Stimulated activated CD4-positive, alpha-beta T cell treated with anti-CD3 and anti-CD28 coated beads, Interleukin-2, amount 100 ng/mL, for 48 hours (primary cell): ENCODE data around the gene SLC2A11.
"Not testable (repeated sequence)": the region's sequence is repeated elsewhere in the genome, so short reads cannot be mapped to it uniquely, and the experiment has no call there.

Experiments used
- DNase-seq, 2 donors: peaks; one replicate each; pipeline ENCODE4 v3.0.0-alpha.2; 2020

SLC2A11 gene

DNA sequence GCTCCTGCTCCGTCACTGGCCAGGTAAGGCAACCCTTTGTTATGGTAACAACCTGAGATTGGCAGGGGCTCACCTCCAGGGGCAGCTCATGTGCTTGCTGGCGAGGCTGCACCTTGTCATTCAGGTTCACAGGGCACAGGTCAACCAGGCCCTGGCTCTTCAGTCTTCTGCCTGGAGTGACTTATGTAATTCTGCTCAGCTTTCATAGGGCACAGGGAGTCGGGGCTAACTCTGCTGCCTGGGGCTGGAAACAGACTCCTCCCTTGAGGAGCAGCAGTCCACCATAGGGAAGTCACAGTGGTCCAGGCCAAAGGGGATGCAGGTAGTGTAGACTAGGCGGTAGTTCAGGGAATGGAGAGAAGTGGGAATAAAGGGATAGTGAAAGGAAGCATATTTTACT, 35.0 kb downstream of the SLC2A11 start:
- no peak for DNase-seq

DNA sequence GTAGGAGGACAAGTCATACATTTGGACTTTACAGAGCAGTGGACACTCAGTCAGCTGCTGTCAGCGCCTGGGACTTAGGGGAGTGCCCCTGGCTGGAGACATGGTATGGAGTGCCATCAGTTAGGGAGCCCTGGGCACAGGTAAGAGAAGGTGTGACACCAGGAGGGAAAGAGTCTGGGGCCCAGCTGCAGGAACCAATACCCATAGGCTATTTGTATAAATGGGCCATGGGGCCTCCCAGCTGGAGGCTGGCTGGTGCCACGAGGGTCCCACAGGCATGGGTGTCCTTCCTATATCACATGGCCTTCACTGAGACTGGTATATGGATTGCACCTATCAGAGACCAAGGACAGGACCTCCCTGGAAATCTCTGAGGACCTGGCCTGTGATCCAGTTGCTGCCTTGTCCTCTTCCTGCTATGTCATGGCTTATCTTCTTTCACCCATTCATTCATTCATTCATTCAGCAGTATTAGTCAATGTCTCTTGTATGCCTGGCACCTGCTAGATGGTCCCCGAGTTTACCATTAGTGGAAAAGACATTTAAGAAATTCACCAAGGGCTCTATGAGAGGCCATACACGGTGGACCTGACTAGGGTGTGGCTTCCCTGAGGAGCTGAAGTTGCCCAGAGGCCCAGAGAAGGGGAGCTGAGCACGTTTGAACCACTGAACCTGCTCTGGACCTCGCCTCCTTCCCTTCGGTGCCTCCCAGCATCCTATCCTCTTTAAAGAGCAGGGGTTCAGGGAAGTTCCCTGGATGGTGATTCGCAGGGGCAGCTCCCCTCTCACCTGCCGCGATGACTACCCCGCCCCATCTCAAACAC, 35.7 kb downstream of the SLC2A11 start:
- DNase-seq: no peak

DNA sequence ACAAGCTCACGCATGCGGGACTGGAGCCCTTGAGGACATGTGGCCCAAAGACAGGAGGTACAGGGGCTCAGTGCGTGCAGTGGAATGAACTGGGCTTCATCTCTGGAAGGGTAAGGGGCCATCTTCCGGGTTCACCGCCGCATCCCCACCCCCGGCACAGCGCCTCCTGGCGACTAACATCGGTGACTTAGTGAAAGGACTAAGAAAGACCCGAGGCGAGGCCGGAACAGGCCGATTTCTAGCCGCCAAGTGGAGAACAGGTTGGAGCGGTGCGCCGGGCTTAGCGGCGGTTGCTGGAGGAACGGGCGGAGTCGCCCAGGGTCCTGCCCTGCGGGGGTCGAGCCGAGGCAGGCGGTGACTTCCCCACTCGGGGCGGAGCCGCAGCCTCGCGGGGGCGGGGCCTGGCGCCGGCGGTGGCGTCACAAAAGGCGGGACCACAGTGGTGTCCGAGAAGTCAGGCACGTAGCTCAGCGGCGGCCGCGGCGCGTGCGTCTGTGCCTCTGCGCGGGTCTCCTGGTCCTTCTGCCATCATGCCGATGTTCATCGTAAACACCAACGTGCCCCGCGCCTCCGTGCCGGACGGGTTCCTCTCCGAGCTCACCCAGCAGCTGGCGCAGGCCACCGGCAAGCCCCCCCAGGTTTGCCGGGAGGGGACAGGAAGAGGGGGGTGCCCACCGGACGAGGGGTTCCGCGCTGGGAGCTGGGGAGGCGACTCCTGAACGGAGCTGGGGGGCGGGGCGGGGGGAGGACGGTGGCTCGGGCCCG, 36.5 kb downstream of the SLC2A11 start, which contains the start of gene MIF:
Gene MIF, plus strand, starts transcription at position 439 of the 765 bp plus-strand sequence. Its CDS starts 92 bp downstream, at position 531.
- DNase-seq: peak; percentile 98 to 99

DNA sequence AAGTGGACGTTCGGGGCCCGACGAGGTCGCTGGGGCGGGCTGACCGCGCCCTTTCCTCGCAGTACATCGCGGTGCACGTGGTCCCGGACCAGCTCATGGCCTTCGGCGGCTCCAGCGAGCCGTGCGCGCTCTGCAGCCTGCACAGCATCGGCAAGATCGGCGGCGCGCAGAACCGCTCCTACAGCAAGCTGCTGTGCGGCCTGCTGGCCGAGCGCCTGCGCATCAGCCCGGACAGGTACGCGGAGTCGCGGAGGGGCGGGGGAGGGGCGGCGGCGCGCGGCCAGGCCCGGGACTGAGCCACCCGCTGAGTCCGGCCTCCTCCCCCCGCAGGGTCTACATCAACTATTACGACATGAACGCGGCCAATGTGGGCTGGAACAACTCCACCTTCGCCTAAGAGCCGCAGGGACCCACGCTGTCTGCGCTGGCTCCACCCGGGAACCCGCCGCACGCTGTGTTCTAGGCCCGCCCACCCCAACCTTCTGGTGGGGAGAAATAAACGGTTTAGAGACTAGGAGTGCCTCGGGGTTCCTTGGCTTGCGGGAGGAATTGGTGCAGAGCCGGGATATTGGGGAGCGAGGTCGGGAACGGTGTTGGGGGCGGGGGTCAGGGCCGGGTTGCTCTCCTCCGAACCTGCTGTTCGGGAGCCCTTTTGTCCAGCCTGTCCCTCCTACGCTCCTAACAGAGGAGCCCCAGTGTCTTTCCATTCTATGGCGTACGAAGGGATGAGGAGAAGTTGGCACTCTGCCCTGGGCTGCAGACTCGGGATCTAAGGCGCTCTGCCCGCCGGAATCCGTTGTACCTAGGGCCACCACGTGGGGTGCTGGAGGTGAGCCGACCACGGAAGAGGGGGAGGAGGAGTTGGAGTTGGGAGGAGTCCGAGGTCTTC, 37.3 kb downstream of the SLC2A11 start:
- peak; percentile 67 to 73 for DNase-seq

DNA sequence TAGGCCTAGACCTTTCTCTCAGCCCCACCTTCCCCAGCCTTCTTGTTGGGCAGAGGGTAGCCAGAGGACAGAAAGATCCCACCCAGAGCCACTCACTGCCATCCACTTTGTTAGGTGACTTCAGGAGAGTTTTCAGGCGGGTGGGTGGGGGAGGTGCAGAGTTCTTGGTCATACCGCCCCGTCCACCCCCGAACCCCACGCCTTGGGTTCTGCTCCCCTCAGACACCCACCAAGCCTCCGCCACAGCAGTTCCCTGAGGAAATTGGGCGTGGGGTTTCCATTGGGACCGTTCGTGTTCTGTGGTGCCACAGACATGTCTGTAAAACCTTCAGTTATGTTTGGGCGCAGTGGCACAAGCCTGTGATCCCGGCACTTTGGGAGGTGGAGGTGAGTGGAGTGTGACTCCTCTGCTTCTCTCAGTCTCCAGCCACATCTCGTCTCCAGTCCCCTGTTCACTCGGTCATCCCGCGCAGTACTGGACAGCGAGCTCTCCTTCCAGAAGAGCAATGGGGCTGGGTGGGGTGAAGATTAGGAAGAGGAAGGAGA, 38.0 kb downstream of the SLC2A11 start:
- DNase-seq: no peak

DNA sequence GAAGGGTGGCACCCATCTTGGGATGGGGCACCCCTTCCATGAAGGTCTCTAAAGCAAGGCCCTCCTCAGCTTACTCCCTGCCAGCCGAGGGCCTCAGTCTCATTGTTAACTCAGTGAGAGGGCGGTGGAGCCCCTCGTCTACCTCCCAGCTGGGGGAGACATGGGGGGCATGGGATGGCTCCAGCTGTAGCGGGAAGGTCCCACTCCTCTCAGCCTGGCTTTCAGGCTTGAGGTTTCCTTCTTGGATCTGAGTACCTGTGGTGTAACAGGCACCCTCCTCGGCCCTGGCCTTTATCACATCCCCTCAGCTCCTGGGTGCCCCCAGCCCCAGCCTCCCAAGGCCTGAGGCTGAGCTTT, 38.5 kb downstream of the SLC2A11 start:
- no peak for DNase-seq

DNA sequence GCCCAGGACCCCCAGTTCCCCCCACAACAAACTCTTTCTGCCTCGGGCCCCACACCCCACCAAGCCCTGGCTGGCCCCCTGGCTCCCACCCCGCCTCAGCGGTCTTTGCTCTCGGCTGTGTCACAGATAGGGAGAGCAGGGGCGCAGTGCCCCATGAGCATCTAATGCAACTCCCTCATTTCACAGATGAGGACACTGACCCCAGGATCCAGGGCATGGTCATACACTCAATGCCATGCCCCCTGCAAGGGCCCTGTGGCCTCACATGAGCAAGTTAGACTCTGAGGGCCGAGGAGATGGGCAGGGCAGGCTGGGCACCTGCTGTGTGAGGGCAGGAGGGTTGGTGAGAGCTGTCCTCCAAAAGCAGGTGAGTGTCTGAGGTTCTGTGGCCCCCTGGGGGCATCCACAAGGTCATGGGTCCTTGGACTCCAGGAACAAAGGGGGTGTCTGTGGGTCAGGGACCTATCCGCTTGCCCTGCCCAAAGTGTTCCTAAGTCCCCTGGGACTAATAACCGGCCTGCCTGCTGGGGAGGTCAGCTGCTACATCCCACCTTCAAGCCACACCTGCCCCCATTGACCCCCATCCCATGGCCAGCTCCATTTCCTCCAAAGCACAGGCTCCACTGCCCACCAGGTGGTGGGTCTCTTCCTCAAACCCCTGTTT, 39.0 kb downstream of the SLC2A11 start:
- no peak for DNase-seq

DNA sequence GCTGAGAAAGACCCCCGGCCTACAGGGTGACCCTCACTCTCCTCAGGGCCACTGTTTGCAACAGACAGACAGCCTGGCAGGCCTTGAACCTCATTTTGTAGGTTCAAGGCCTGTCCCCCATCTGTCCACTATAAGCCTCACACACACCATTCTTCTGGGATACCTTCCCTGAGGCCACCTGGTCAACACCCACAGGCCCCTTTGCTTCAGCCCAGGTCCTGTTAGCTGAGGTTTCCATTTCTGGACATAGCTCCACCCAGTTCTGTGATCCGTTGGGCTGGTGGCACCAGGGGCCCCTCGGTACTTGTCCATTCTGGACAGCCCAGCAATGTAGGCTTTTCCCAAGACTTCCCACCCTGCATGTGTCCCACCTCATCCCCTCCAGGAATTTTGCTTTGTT, 39.6 kb downstream of the SLC2A11 start:
- no peak for DNase-seq

DNA sequence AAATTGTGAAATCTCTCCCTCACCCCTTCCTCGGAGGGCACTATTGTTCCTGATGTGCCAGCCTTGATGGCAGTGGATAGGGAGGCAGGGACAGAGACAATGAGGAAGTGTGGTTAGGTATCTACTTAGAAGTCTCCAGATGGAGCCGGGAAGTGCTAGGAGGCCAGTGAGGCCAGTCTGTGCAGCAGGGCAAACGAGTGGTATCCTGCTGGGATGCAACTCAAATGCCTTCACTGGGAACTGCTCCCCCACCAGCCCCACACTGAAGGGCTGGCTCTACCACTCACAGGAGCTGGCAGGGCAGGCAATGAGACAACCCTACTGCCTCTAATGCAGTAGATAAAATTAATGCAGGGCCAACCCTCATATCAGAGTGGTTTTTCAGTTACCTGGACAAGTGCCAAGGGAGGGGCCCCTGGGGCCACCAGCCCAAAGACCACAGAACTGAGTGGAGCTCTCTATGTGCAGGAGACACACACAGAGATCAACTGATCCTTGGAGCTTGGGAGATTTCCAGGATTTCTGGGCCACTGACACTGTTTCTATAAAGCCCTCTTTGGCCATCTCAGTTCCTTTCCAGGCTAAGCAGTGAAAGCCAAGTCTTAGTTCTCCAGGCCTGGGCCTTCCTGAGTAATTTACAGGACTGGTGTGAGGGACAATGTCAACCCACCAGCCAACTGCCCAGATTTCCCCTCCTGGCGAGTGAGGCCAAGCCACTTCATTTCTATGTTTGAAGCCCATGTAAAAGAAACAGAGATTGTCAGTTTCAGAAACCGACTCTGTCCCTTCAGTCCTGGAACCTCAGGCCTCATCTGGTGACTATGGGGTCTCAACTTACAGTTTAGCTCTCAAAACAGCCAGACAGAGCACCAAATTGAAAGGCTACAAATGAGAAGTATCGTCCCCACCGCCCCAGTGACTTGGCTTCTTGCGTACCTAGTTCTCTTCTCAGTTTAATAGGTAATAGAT, 40.6 kb downstream of the SLC2A11 start:
- no peak for DNase-seq

DNA sequence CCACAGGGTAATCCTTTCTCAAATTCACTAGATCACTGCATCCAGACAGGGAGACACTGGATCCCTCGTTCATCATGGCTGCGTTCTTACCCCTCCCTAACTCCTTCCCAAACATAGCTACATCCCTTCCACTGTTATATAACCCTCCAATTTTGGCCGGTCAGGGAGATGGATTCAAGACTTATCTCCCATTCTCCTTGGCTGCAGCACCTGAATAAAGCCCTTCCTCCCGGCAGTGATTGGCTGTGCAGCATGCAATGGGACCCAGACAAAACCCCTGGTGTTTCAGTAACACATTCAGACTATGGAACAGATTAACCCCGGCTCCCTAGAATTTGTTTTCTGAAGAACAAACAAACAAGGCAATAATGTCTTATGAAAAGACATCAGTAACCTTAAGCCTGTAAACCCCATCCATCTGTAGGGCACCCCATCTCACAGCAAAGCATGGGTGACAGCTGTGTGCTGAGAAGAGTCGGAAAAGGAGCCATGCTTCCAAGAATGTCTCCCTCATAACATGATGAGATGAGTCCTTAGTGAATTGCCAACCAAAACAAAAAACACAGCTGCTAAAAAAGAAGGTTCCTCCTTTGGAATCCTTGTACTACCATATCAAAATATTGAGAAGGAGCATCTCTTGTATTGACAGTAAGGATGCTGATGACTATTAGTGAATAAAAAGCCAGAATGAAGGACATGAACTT, 41.5 kb downstream of the SLC2A11 start:
- no peak for DNase-seq

DNA sequence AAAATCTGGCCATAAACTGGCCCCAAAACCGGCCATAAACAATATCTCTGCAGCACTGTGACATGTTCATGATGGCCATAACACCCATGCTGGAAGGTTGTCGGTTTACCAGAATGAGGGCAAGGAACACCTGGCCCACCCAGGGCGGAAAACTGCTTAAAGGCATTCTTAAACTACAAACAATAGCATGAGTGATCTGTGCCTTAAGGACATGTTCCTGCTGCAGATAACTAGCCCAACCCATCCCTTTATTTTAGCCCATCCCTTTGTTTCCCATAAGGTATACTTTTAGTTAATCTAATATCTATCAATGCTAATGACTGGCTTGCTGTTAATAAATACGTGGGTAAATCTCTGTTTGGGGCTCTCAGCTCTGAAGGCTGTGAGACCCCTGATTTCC, 42.6 kb downstream of the SLC2A11 start:
- not testable (repeated sequence) for DNase-seq

DNA sequence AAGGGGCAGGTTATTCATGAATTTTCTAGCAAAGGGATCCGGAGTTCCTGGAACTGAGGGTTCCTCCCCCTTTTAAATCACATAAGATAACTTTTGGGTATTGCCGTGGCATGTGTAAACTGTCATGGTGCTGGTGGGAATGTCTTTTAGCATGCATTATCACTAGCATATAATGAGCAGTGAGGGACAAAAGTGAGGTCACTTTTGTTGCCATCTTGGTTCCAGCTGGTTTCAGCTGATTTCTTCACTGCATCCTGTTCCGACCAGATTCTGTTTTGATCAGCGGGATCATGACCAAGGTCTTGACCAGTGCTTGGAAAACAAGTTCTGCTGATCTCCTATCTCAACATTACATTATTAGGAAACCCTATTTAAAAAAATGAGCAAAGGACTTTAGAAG, 43.9 kb downstream of the SLC2A11 start:
- DNase-seq: no peak

DNA sequence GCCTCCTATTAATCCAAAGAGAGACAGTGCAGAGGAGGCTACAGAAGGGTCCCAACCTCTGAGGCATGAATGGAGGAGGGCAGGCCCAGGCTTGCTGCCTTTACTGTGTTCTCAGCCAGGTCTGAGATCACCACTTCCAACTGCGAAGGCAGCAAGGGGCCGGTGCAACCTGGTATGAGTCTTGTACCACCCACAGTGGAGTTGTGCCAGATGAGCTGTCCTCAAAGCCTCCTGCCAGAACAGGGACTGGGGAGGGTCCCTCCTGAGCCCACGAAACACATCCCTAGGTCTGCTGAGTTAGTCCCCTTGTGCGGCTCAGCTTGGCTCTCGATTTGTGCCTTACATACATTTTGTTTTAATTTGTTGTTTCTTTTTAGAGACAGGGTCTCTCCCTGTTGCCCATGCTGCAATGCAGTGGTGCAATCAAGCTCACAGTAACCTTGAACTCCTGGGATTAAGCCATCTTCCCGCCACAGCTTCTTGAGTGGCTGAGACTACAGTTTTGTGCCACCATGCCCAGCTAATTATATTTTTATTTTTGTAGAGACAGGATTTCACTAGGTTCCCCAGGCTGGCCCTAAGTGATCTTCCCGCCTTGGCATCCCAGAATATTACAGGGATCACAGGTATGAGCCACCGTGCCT, 45.8 kb downstream of the SLC2A11 start:
- no peak for DNase-seq

DNA sequence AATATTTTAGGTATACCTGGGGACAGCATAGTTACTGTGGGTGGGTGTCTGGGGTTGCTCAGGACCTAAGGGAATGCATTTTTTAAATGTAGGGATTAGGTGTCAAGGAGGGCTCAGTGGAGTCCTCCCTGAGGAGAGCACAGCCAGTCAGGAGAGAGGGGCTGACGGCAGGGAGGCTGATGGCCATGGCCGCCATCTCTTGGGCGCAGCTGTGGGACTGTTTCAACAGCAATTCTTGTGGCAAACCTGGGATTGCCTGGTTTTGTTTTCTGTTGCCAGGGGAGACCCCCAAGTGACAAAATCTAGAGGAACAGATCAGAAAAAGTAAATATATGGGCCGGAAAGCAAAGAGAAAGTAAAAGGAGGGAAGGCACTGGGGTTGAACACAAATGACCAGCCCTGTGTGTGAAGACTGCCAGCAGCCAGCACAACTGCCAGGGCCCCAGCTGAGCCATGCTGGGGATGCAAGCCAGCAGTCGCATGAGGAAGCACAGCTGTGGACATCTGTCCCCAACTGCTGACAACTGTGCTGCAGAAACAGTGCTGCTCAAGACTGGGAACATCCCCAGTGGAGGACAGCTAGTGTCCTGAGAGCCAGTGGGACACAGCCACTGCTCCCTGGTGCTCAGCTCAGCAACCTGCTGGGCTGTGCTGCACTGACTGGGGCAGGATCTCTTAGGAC, 47.0 kb downstream of the SLC2A11 start:
- DNase-seq: no peak

DNA sequence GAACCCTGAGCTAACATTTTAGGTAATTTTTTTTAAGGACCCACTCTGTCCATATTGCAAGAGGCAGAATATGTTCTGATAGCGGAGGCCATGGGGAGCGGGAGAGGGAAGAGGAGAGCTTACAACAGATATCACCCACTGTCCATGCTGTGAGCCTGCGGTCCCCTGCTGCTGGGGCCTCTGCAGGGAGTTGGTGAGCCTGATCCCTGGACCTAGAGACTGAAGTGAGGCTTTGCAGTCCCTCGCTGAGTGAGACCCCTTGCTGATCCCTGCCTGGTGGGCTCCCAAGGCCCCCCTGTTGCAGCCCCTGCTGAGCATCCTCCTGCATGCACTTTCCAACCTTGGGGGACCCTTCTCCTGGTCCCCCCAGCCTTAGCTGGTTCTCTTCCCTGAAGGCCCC, 49.0 kb downstream of the SLC2A11 start:
- DNase-seq: no peak

DNA sequence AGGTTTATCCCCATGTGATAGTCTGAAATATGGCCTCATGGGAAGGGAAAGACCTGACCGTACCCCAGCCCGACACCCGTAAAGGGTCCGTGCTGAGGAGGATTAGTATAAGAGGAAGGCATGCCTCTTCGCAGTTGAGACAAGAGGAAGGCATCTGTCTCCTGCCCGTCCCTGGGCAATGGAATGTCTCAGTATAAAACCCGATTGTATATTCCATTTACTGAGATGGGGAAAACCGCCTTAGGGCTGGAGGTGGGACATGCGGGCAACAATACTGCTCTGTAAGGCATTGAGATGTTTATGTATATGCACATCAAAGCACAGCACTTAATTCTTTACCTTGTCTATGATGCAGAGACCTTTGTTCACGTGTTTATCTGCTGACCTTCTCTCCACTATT, 49.7 kb downstream of the SLC2A11 start:
- not testable (repeated sequence) for DNase-seq

DNA sequence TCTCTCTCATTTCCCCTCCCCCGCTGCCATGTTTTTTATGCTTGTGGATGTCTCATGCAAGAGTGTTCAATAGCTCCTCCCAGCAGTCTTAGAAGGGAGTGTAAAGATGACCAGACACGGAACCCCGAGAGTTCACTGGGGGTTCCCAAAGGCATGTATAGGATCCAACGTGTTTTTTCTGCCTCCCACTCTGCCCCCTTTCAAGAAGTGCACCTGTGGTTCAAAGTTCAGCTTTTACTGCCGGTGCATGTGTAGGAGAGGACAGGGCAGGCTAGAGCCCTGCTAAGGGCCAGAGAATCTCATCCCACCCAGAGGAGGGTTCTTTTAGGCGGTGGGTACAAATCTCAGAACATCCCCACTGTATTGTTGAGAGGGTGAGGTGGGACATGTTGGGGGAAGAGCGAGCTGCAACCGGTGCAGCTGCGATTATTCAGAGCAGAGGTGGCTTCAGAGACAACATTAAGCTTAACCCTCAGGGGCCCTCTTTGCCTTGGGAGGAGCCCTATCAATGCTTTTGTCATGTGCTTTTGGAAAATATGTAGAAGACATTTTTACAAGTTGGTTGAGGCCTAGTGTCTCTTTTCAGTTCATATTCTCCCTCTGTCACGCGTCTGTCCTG, 51.0 kb downstream of the SLC2A11 start:
- no peak for DNase-seq

DNA sequence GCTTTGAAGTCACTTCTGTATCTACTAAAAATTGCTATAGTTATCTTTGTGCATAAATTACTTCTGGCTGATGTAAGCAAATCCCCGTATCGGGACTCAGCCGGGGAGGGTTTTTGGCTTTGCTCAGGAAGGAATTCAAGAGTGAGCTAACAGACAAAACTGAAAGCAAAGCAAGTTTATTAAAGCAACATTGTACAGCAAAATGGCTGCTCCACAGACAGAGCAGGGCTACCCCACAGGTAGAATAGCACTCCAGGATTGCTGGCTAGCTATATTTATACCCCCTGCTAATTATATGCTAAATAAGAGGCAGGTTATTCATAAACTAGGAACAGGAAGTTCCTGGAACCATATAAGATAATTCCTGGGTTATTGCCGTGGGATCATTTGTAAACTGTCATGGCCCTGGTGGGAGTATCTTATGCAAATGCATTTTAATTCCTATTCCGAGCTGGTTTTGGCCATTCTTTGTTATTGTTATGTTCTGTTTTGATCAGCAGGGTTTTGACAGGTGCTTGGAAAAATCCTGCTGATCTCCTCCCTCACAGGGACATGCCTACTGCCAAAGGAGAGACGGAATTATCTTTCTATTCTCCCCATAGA, 51.7 kb downstream of the SLC2A11 start:
- DNase-seq: no peak
